ENCODE results near the gene POLR2M. TPM values are rescaled to one million over a fixed set of nuclear protein-coding genes. Genes with fewer than 3 reads are reported as not detected.

POLR2M gene
- total RNA-seq, 1 donor from 2014 or later, result 45.2 TPM

GRCh38 chr15:57698243-57698642 lies 8.3 kb upstream of the POLR2M start:
- intact Hi-C loops (cut with micrococcal nuclease), result no loop called here
- Mint-ChIP-seq H3K4me3 (ENCODE audit: low read depth) (no peak overlapping the region), H3K36me3 (ENCODE audit: low read depth) (no peaks in the 10 kb centered on the region), H3K4me1 (ENCODE audit: low read depth) (peaks cover 8% of the 10 kb centered on the region), H3K9me3 (no peaks in the 10 kb centered on the region), H3K27me3 (ENCODE audit: low read depth) (peaks cover 39% of the 10 kb centered on the region), H3K27ac (no peak overlapping the region)
- DNase-seq (ENCODE audit: low spot score), result no peak

- H3K27me3 Mint-ChIP-seq (ENCODE audit: low read depth), result peaks cover 40% of the 10 kb centered on the region
Observed at GRCh38 chr15:57698991-57699390, 7.5 kb upstream of the POLR2M start.

GRCh38 chr15:57703387-57703786 lies 3.1 kb upstream of the POLR2M start:
- Mint-ChIP-seq H3K27ac (no peak overlapping the region), H3K27me3 (ENCODE audit: low read depth) (peaks cover 20% of the 10 kb centered on the region)

More at GRCh38 chr15:57698991-57699390, 7.5 kb upstream of the POLR2M start:
- DNase-seq (ENCODE audit: low spot score), result no peak
- intact Hi-C loops (cut with micrococcal nuclease), result no loop called here
- Mint-ChIP-seq H3K9me3 (no peaks in the 10 kb centered on the region), H3K36me3 (ENCODE audit: low read depth) (no peaks in the 10 kb centered on the region), H3K27ac (no peak overlapping the region), H3K4me3 (ENCODE audit: low read depth) (no peak overlapping the region), H3K4me1 (ENCODE audit: low read depth) (peaks cover 15% of the 10 kb centered on the region)

GRCh38 chr15:57704441-57704840 lies 2.1 kb upstream of the POLR2M start:
- peak overlapping the region; percentile 35 for H3K27ac Mint-ChIP-seq

More at GRCh38 chr15:57703387-57703786, 3.1 kb upstream of the POLR2M start:
- Mint-ChIP-seq H3K4me1 (ENCODE audit: low read depth) (peaks cover 32% of the 10 kb centered on the region), H3K4me3 (ENCODE audit: low read depth) (no peak overlapping the region), H3K9me3 (no peaks in the 10 kb centered on the region), H3K36me3 (ENCODE audit: low read depth) (peaks cover 9% of the 10 kb centered on the region)
- intact Hi-C loops (cut with micrococcal nuclease), result no loop called here
- DNase-seq (ENCODE audit: low spot score), result no peak

GRCh38 chr15:57705746-57706404 lies 639 bp upstream of the POLR2M start:
- no peak for DNase-seq (ENCODE audit: low spot score)
- H3K27ac Mint-ChIP-seq, result peak overlapping the region; percentile 89
- no peaks in the 10 kb centered on the region for H3K9me3 Mint-ChIP-seq
- peaks cover 47% of the 10 kb centered on the region for H3K4me1 Mint-ChIP-seq (ENCODE audit: low read depth)
- peak overlapping the region; percentile 89 for H3K4me3 Mint-ChIP-seq (ENCODE audit: low read depth)
- H3K36me3 Mint-ChIP-seq (ENCODE audit: low read depth), result peaks cover 33% of the 10 kb centered on the region
- peaks cover 8% of the 10 kb centered on the region for H3K27me3 Mint-ChIP-seq (ENCODE audit: low read depth)
- intact Hi-C loops (cut with micrococcal nuclease), result loop anchor here (2.0 kb wide), 1 partner anchor 145 kb away; no protein-coding TSS in a partner anchor

More at GRCh38 chr15:57704441-57704840, 2.1 kb upstream of the POLR2M start:
- H3K36me3 Mint-ChIP-seq (ENCODE audit: low read depth), result peaks cover 20% of the 10 kb centered on the region
- H3K9me3 Mint-ChIP-seq, result no peaks in the 10 kb centered on the region
- intact Hi-C loops (cut with micrococcal nuclease), result no loop called here
- DNase-seq (ENCODE audit: low spot score), result no peak
- no peak overlapping the region for H3K4me3 Mint-ChIP-seq (ENCODE audit: low read depth)
- peaks cover 39% of the 10 kb centered on the region for H3K4me1 Mint-ChIP-seq (ENCODE audit: low read depth)
- peaks cover 14% of the 10 kb centered on the region for H3K27me3 Mint-ChIP-seq (ENCODE audit: low read depth)

GRCh38 chr15:57708047-57708446 lies 1.5 kb downstream of the POLR2M start:
- peak overlapping the region; percentile 89 for H3K4me3 Mint-ChIP-seq (ENCODE audit: low read depth)
- H3K9me3 Mint-ChIP-seq, result no peaks in the 10 kb centered on the region
- H3K27ac Mint-ChIP-seq, result peak overlapping the region; percentile 5
- peaks cover 53% of the 10 kb centered on the region for H3K4me1 Mint-ChIP-seq (ENCODE audit: low read depth)
- peaks cover 2% of the 10 kb centered on the region for H3K27me3 Mint-ChIP-seq (ENCODE audit: low read depth)
- peaks cover 52% of the 10 kb centered on the region for H3K36me3 Mint-ChIP-seq (ENCODE audit: low read depth)
- DNase-seq (ENCODE audit: low spot score), result no peak
- intact Hi-C loops (cut with micrococcal nuclease), result no loop called here

- H3K27me3 Mint-ChIP-seq (ENCODE audit: low read depth), result no peaks in the 10 kb centered on the region
- no peak overlapping the region for H3K4me3 Mint-ChIP-seq (ENCODE audit: low read depth)
- H3K9me3 Mint-ChIP-seq, result peaks cover 3% of the 10 kb centered on the region
- intact Hi-C loops (cut with micrococcal nuclease), result no loop called here
- H3K36me3 Mint-ChIP-seq (ENCODE audit: low read depth), result peaks cover 59% of the 10 kb centered on the region
- no peak overlapping the region for H3K27ac Mint-ChIP-seq
- H3K4me1 Mint-ChIP-seq (ENCODE audit: low read depth), result peaks cover 4% of the 10 kb centered on the region
- no peak for DNase-seq (ENCODE audit: low spot score)
Observed at GRCh38 chr15:57718309-57718708, 11.8 kb downstream of the POLR2M start.

GRCh38 chr15:57720867-57721266 lies 14.4 kb downstream of the POLR2M start:
- no peak overlapping the region for H3K4me3 Mint-ChIP-seq (ENCODE audit: low read depth)
- no peaks in the 10 kb centered on the region for H3K4me1 Mint-ChIP-seq (ENCODE audit: low read depth)
- no peaks in the 10 kb centered on the region for H3K27me3 Mint-ChIP-seq (ENCODE audit: low read depth)
- no peak overlapping the region for H3K27ac Mint-ChIP-seq
- peaks cover 12% of the 10 kb centered on the region for H3K9me3 Mint-ChIP-seq
- no peak for DNase-seq (ENCODE audit: low spot score)
- intact Hi-C loops (cut with micrococcal nuclease), result no loop called here
- H3K36me3 Mint-ChIP-seq (ENCODE audit: low read depth), result peaks cover 46% of the 10 kb centered on the region

GRCh38 chr15:57726411-57726810 lies 19.9 kb downstream of the POLR2M start:
- no peak overlapping the region for H3K27ac Mint-ChIP-seq
- no peaks in the 10 kb centered on the region for H3K27me3 Mint-ChIP-seq (ENCODE audit: low read depth)
- H3K9me3 Mint-ChIP-seq, result peaks cover 9% of the 10 kb centered on the region
- H3K4me1 Mint-ChIP-seq (ENCODE audit: low read depth), result no peaks in the 10 kb centered on the region
- DNase-seq (ENCODE audit: low spot score), result no peak
- no peak overlapping the region for H3K4me3 Mint-ChIP-seq (ENCODE audit: low read depth)
- intact Hi-C loops (cut with micrococcal nuclease), result no loop called here
- peaks cover 10% of the 10 kb centered on the region for H3K36me3 Mint-ChIP-seq (ENCODE audit: low read depth)

- peaks cover 10% of the 10 kb centered on the region for H3K36me3 Mint-ChIP-seq (ENCODE audit: low read depth)
- H3K4me3 Mint-ChIP-seq (ENCODE audit: low read depth), result no peak overlapping the region
- H3K27me3 Mint-ChIP-seq (ENCODE audit: low read depth), result no peaks in the 10 kb centered on the region
Observed at GRCh38 chr15:57727031-57727430, 20.5 kb downstream of the POLR2M start.

GRCh38 chr15:57728436-57728835 lies 21.9 kb downstream of the POLR2M start:
- peaks cover 9% of the 10 kb centered on the region for H3K9me3 Mint-ChIP-seq
- no peak overlapping the region for H3K4me3 Mint-ChIP-seq (ENCODE audit: low read depth)
- H3K27ac Mint-ChIP-seq, result no peak overlapping the region
- H3K27me3 Mint-ChIP-seq (ENCODE audit: low read depth), result peaks cover 6% of the 10 kb centered on the region
- H3K36me3 Mint-ChIP-seq (ENCODE audit: low read depth), result peaks cover 7% of the 10 kb centered on the region
- intact Hi-C loops (cut with micrococcal nuclease), result no loop called here
- H3K4me1 Mint-ChIP-seq (ENCODE audit: low read depth), result no peaks in the 10 kb centered on the region
- no peak for DNase-seq (ENCODE audit: low spot score)

More at GRCh38 chr15:57727031-57727430, 20.5 kb downstream of the POLR2M start:
- Mint-ChIP-seq H3K9me3 (peaks cover 9% of the 10 kb centered on the region), H3K27ac (no peak overlapping the region), H3K4me1 (ENCODE audit: low read depth) (no peaks in the 10 kb centered on the region)
- intact Hi-C loops (cut with micrococcal nuclease), result no loop called here
- DNase-seq (ENCODE audit: low spot score), result no peak

GRCh38 chr15:57730876-57731275 lies 24.4 kb downstream of the POLR2M start:
- intact Hi-C loops (cut with micrococcal nuclease), result loop anchor here (5.0 kb wide), 1 partner anchor 131 kb away; no protein-coding TSS in a partner anchor
- H3K9me3 Mint-ChIP-seq, result no peaks in the 10 kb centered on the region
- H3K4me1 Mint-ChIP-seq (ENCODE audit: low read depth), result no peaks in the 10 kb centered on the region
- no peaks in the 10 kb centered on the region for H3K36me3 Mint-ChIP-seq (ENCODE audit: low read depth)
- peaks cover 6% of the 10 kb centered on the region for H3K27me3 Mint-ChIP-seq (ENCODE audit: low read depth)
- no peak overlapping the region for H3K27ac Mint-ChIP-seq
- H3K4me3 Mint-ChIP-seq (ENCODE audit: low read depth), result no peak overlapping the region
- no peak for DNase-seq (ENCODE audit: low spot score)

GRCh38 chr15:57731530-57732103 lies 25.1 kb downstream of the POLR2M start:
- Mint-ChIP-seq H3K4me3 (ENCODE audit: low read depth) (no peak overlapping the region), H3K9me3 (no peaks in the 10 kb centered on the region), H3K27me3 (ENCODE audit: low read depth) (peaks cover 6% of the 10 kb centered on the region), H3K27ac (no peak overlapping the region), H3K36me3 (ENCODE audit: low read depth) (no peaks in the 10 kb centered on the region), H3K4me1 (ENCODE audit: low read depth) (no peaks in the 10 kb centered on the region)
- no peak for DNase-seq (ENCODE audit: low spot score)
- intact Hi-C loops (cut with micrococcal nuclease), result loop anchor here (5.0 kb wide), 1 partner anchor 131 kb away; no protein-coding TSS in a partner anchor
